OCI-LY1 (cell line): ENCODE data around the gene SPAM1.

Source experiments
- CTCF ChIP-seq: fragments of 200-600 bp; sonication (generic), shearing (Covaris generic); IDR thresholded peaks from 2 replicates; pipeline ENCODE4 v1.5.1; 2017; ENCODE audit warnings: mild to moderate bottlenecking, antibody characterized with exemption, low read length, moderate library complexity, mixed read lengths
- EZH2 ChIP-seq: fragments of 200-600 bp; sonication (generic), shearing (Covaris generic); IDR thresholded peaks from 2 replicates; pipeline ENCODE4 v1.8.0; 2017; ENCODE audit warnings: borderline replicate concordance, mixed run types, mild to moderate bottlenecking, antibody characterized with exemption, low read length, moderate library complexity, mixed read lengths

- TF ChIP-seq EZH2 (no peak), CTCF (no peak)
These were observed 16.5 kb downstream of the SPAM1 start for GRCh38 chr7:123941391-123942180.
